HG03066 (cell line): ENCODE results near the gene CDK5R2.

ENCODE experiments used
- ATAC-seq: cut with Tn5 transposase; IDR thresholded peaks from one replicate; pipeline ENCODE4 v1.9.1; 2021; ENCODE audit warnings: low read depth; ENCODE audit not compliant: unreplicated experiment

Gene CDK5R2

DNA sequence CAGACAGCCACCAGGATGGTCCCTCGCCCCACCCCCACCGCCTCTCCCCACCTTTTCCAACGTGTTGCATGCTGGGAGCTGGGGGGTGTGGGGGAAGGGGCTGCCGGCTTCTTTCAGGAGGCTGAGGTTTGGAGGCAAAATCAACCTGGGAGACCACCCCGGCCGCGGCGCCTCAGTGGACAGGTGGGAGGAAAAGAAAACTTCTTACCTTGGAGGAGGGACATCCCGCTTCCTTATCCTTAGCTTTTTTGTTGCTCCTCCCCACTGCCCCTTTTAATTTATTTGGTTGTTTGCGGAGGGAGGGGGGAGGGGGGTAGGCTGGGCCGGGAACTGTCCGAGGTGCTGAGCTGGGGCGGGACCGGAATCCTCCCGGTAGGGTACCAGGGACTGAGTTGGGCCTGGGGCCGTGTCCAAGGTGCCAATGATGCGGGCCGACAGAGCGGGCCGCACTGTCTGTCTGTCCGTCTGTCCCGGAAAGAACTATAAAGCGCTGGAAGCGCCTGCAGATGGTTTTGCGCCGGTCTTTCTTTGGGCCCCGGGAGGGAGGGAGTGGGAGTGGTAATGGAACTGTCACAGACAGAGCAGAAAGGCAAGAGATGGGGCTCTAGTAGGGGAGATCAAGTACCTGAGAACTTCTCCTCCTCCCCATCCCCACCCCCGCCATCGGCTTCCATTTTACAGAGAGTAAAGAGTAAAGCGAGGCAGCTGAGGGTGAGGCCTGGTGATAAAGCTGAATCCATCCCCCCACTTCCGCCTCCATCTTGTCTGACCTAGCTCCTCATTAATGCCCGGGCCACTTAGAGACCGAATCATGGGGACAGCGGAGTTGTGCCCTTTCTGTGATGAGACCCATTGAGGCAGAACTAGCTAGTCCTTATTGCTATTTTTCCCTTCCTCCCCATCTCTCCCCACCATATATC, 2.4 kb downstream of the CDK5R2 start:
- no peak for ATAC-seq

GRCh38 chr2:218962859-218963492, 3.5 kb downstream of the CDK5R2 start:
- ATAC-seq: no peak

DNA sequence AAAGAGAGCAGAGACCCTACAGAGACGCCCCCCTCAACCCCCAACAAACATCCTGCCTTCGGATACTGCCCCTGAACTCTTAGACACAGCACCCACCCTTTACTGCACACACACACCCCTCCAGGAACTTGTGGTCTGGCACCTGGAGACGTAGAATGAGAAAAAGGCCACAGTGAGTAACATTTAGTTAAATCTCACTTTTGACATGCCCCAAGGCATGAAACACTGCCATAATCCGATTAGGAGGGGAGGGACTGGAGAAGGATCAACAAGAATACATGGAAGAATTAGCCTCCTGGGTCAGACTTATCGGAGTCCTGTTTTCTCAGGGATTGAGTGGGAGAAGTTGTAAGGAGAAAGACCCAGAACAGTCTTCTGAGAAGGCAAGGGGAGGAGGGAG, 4.1 kb downstream of the CDK5R2 start:
- ATAC-seq: no peak

- ATAC-seq: no peak
Observed at GRCh38 chr2:218964041-218964771, 4.7 kb downstream of the CDK5R2 start.

- no peak for ATAC-seq
Observed at GRCh38 chr2:218970894-218971293, 11.4 kb downstream of the CDK5R2 start.

DNA sequence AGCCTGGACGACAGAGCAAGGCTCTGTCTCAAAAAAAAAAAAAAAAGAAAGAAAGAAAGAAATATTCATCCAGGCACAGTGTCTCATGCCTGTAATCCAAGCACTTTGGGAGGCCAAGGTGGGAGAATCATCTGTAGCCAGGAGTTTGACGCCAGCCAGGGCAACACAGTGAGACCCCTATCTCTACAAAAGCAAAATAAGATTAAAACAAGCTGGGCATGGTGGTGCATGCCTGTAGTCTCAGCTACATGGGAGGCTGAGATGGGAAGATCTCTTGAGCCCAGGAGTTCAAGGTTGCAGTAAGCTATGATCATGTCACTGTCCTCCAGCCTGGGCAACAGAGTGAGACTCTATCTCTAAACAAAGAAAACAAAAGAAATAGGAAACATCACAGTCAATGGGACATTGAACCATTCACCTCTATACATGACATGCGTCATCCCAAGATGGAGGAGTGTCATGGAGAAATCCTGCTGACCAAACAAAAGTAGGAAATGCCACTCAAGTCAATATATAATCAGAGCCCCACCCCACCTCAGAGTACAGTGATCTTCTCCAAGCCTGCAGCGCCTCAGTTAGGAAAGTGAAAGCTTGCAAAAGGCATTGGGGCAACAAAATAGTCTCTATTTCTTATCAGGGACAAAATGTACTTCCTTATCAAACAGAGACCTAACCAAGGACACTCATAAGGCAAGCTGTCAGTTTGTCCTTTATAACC, 15.8 kb downstream of the CDK5R2 start:
- ATAC-seq: no peak

GRCh38 chr2:218979846-218980734, 20.6 kb downstream of the CDK5R2 start:
- ATAC-seq: peak; percentile 93

DNA sequence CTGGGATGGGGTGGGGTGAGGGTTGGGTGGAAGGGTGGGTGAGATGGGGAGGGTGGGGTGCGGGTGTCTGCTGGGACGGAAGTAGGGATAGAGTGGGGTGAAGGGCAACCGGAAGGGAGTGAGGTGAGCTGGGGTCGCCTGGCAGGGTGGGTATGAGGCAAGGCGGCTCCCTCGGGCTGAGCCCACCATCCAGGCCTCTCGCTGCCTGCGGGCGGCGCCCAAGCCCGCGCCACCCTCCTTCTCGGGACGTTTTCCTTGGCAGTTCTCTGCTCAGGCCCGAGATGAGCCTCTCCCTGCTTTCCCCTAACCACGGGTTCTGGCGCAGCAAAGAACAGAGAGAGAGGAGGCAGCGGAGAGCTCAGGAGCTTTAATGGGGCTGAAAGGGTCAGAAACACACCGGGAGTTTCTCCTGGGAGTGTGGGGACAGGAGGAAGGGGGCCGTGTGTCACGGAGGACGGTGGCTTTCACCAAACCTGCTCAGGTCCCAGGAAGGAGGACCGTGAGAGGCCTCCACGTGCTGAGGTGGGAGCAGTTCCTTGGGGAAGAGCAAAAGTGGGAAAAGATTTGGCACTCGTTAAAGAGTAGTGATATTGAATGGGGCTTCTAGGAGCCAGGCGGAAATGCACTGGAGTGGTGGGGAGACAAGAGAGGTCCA, 21.4 kb downstream of the CDK5R2 start:
- ATAC-seq: no peak

- no peak for ATAC-seq
Observed at GRCh38 chr2:218981390-218981880, 22.0 kb downstream of the CDK5R2 start.

- no peak for ATAC-seq
Observed at GRCh38 chr2:218981881-218982585, 22.6 kb downstream of the CDK5R2 start.

- no peak for ATAC-seq
Observed at GRCh38 chr2:218982586-218983262, 23.3 kb downstream of the CDK5R2 start.

GRCh38 chr2:218983263-218983933, 23.9 kb downstream of the CDK5R2 start:
- ATAC-seq: no peak

- ATAC-seq: no peak
Observed at GRCh38 chr2:218983934-218984238, 24.4 kb downstream of the CDK5R2 start.

- ATAC-seq: no peak
Observed at GRCh38 chr2:218984239-218985020, 25.0 kb downstream of the CDK5R2 start.

DNA sequence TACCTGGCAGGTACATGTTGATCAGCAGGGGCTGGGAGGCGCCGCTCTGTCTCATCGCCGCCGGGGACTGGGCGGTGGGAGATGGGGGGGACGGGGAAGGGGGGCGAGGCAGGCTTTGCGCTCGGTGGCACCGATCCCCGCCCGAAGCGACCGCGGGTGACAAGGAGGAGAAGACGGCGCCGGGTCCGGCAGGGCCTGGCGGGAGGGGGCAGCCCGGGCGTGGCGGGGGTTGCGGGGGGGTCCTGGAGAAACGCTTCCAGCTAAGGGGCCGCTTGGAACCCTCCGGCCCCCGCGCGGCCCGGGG, 25.5 kb downstream of the CDK5R2 start, which contains the start of gene FEV:
TSS of gene FEV (minus strand) at position 164 of the 304 bp plus-strand sequence. CDS start at position 55, 109 bp downstream.
- no peak for ATAC-seq

DNA sequence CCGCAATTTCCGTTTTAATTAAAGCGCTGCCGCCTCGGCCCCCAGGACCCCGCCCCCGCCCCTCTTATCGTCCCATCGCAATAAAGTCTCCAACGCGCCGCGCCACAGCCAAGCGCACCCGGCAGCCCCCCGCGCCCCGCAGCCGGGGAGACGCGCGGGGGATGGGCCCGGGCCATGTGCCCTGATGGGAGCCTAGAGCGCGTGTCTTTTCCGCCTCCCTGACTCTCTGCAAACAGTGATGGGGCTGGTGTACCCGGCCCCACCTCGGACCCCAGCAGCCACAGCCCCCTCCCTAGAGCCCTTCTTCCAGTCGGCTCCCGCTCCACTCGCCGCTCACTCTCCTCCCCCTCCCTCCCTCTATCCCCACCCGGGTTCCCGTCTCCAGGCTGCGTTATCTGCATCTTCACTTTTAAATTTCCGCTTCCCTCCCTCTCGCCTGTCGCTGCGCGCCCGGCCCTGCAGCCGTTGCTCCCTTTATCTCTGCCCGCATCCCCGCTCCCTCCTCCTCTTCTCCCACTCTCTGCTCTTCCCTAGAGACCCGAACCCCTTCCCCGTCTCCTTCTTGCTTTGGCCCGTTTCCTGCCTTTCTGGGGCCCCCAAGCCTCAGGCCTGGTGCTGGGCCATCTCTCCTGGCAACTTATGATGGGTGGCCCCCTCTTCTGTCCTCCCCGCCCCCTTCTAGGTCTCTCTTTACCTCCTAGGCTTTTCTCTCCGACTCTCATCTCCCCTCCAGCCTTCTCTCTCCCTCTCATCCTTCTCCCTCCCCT, 26.0 kb downstream of the CDK5R2 start:
- ATAC-seq: no peak
